ENCODE measurements around the gene APBB2. TPM values are rescaled to one million over a fixed set of nuclear protein-coding genes. Genes with fewer than 3 reads are reported as not detected.

APBB2 gene
- total and polyA plus RNA-seq, 10 of the 15 experiments (the other 5 are each of a cell fraction or from before 2014, with no cell fraction given), result 2.7 to 24.6 (median 19.0) TPM

GRCh38 chr4:41211951-41212615 is 2.3 kb downstream of the APBB2 start:
- Histone ChIP-seq H3K36me3 (ENCODE audit: control insufficient read depth in 2 of 2, insufficient read depth in 2 of 2, low read length in 1 of 2) (no peaks in the 10 kb centered on the region), H3K79me2 (ENCODE audit: control insufficient read depth, insufficient read depth, low read length) (peaks cover 49% of the 10 kb centered on the region), H3K27ac (ENCODE audit: control insufficient read depth, insufficient read depth) (no peak overlapping the region), H3K4me3 (peak overlapping the region; percentile 83), H2AFZ (ENCODE audit: control insufficient read depth, low read depth, low read length) (no peak overlapping the region; the same call in none of the 2 replicates), H4K20me1 (ENCODE audit: control insufficient read depth, insufficient read depth) (peaks cover 2% of the 10 kb centered on the region; the same call in 1 of the 2 replicates), H3K4me1 (ENCODE audit: control insufficient read depth, insufficient read depth, low read length) (no peaks in the 10 kb centered on the region; the same call in 1 of the 2 replicates), H3K9ac (ENCODE audit: control insufficient read depth, insufficient read depth, low read length) (peak overlapping the region; percentile 8; the same call in 1 of the 2 replicates), H3K9me3 (replicated peaks; ENCODE audit: control insufficient read depth, insufficient read depth, low read length) (no peaks in the 10 kb centered on the region), H3K27me3 (replicated peaks in 1 of 2; ENCODE audit: control insufficient read depth in 2 of 2, insufficient read depth in 2 of 2, low read length in 1 of 2) (no peaks in the 10 kb centered on the region), H3K4me2 (ENCODE audit: control insufficient read depth, insufficient read depth) (peak overlapping the region; percentile 85)
- ChIA-PET SMC1A (ENCODE audit: uncharacterized antibody, unreplicated experiment) (interaction anchor here (0.8 to 18.1 kb wide), 36 partner anchors 9 to 287 kb away, joined by 3 to 362 read pairs (median 5); no protein-coding TSS in a partner anchor), POLR2A (interaction anchor here (0.7 to 1.3 kb wide), 2 partner anchors 220 to 231 kb away, joined by 4 to 5 read pairs; no protein-coding TSS in a partner anchor), RAD21 (ENCODE audit: unreplicated experiment) (interaction anchor here (0.8 to 11.9 kb wide), 24 partner anchors 8 to 288 kb away, joined by 3 to 262 read pairs (median 5); no protein-coding TSS in a partner anchor), CTCF (interaction anchor here (0.6 to 18.7 kb wide), 35 partner anchors 8 to 314 kb away, joined by 3 to 567 read pairs (median 4); no protein-coding TSS in a partner anchor)
- BruUV-seq (replicated peaks), result no TSS peak
- ATAC-seq, result no peak
- no peak for TF ChIP-seq SKIL (IDR thresholded peaks at IDR 0.05; ENCODE audit: low read depth, poor library complexity, severe bottlenecking)
- TF ChIP-seq CEBPB (IDR thresholded peaks at IDR 0.05; ENCODE audit: borderline replicate concordance in 1 of 2, low read depth in 2 of 2, low read length in 2 of 2), result no peak
- no peak for TF ChIP-seq MEF2B (IDR thresholded peaks at IDR 0.05; ENCODE audit: partially characterized antibody, poor library complexity, severe bottlenecking)
- no peak for TF ChIP-seq BRCA1 (IDR thresholded peaks at IDR 0.05; ENCODE audit: low read depth, low read length)
- TF ChIP-seq ESRRA (IDR thresholded peaks at IDR 0.05; ENCODE audit: low read length), result no peak
- TF ChIP-seq POU2F2 (IDR thresholded peaks at IDR 0.05; ENCODE audit: borderline replicate concordance, low read depth, low read length), result no peak
- TF ChIP-seq MYB (IDR thresholded peaks at IDR 0.05; ENCODE audit: borderline replicate concordance, low read depth, low read length), result no peak
- no peak for FAIRE-seq
- no peak for DNase-seq (ENCODE audit: low read depth, low spot score)
- intact Hi-C loops (cut with micrococcal nuclease; ENCODE audit: unreplicated experiment) (loop anchor here (1.0 to 10.0 kb wide), 6 partner anchors 65 to 477 kb away; no protein-coding TSS in a partner anchor), in situ Hi-C loops (cut with MboI) (loop anchor here (10.0 kb wide), 1 partner anchor 477 kb away; no protein-coding TSS in a partner anchor)
- 100% methylated on average over 1 of the region's 1 CpG for WGBS (ENCODE audit: insufficient coverage, insufficient replicate concordance, low lambda C conversion rate, missing lambda C conversion rate)
